Esophagus squamous epithelium (tissue), 4 donors: ENCODE results near the gene RSF1.

ENCODE experiments used
- POLR2A ChIP-seq, 4 donors: fragments of 450-650 bp; IDR thresholded peaks; one replicate each; pipeline ENCODE4 v1.6.1; 2017; ENCODE audit warnings: antibody characterized with exemption in 4 of 4, mild to moderate bottlenecking in 4 of 4, moderate library complexity in 3 of 4
- TF ChIP-seq, protein P1 (sequence below), 6 experiments: fragments of 450-650 bp in 4 of 6; fragments of 200-600 bp in 2 of 6; sonication (generic) in 2 of 6; IDR thresholded peaks; one replicate each; pipeline ENCODE4 v1.5.1; 2016 to 2019; ENCODE audit warnings: antibody characterized with exemption in 6 of 6, mild to moderate bottlenecking in 4 of 6, moderate library complexity in 4 of 6

GRCh38 chr11:77672264-77672663 lies 148.3 kb downstream of the RSF1 start:
- TF ChIP-seq, protein P1, sequence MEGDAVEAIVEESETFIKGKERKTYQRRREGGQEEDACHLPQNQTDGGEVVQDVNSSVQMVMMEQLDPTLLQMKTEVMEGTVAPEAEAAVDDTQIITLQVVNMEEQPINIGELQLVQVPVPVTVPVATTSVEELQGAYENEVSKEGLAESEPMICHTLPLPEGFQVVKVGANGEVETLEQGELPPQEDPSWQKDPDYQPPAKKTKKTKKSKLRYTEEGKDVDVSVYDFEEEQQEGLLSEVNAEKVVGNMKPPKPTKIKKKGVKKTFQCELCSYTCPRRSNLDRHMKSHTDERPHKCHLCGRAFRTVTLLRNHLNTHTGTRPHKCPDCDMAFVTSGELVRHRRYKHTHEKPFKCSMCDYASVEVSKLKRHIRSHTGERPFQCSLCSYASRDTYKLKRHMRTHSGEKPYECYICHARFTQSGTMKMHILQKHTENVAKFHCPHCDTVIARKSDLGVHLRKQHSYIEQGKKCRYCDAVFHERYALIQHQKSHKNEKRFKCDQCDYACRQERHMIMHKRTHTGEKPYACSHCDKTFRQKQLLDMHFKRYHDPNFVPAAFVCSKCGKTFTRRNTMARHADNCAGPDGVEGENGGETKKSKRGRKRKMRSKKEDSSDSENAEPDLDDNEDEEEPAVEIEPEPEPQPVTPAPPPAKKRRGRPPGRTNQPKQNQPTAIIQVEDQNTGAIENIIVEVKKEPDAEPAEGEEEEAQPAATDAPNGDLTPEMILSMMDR (IDR thresholded peaks at IDR 0.05) = no peak
- TF ChIP-seq POLR2A (IDR thresholded peaks at IDR 0.05) = no peak
